AG09309 (cell line): ENCODE results near the gene CCNH.

Source experiments
- DNase-seq: peaks from one replicate; pipeline ENCODE4 v3.0.0-alpha.2; 2010; ENCODE audit warnings: low read depth
- H3K4me3 ChIP-seq: 2 replicates; pipeline ENCODE4 v1.5.1; 2011; ENCODE audit warnings: mild to moderate bottlenecking, low read depth, low read length, moderate library complexity; ENCODE audit not compliant: control insufficient read depth
- TF ChIP-seq, protein P1 (sequence below): IDR thresholded peaks from 2 replicates; pipeline ENCODE4 v1.5.1; 2011; ENCODE audit warnings: mild to moderate bottlenecking, low read depth, low read length, inconsistent platforms; ENCODE audit not compliant: insufficient read depth, control insufficient read depth; ENCODE audit errors: missing control alignments

CCNH gene

DNA sequence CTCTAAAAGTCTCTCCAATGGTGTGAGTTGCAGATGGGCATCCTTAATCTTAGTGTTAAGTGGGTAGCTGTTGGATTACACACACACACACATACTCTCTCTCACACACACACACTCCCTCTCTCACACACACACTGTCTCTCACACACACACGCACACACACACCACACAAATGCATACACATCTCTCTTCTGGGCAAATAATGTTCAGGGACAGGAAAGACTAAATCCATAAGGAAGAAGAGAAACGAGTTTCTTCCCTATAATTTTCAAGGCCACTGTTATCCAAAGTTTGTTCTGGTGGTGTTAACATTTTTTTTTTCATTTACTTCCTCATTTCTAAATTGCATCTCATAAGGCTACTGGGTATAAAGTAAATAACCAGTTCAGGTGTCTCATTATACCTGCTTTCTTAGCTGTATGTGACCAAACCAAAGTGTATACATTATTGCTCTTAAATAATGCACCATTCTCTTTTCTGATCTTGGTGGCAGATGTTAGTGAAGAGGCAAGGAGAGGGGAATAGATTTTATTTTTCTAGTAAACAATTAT lies 22.5 kb upstream of the CCNH start:
- TF ChIP-seq, protein P1, sequence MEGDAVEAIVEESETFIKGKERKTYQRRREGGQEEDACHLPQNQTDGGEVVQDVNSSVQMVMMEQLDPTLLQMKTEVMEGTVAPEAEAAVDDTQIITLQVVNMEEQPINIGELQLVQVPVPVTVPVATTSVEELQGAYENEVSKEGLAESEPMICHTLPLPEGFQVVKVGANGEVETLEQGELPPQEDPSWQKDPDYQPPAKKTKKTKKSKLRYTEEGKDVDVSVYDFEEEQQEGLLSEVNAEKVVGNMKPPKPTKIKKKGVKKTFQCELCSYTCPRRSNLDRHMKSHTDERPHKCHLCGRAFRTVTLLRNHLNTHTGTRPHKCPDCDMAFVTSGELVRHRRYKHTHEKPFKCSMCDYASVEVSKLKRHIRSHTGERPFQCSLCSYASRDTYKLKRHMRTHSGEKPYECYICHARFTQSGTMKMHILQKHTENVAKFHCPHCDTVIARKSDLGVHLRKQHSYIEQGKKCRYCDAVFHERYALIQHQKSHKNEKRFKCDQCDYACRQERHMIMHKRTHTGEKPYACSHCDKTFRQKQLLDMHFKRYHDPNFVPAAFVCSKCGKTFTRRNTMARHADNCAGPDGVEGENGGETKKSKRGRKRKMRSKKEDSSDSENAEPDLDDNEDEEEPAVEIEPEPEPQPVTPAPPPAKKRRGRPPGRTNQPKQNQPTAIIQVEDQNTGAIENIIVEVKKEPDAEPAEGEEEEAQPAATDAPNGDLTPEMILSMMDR: no peak
- DNase-seq: no peak
- no peak overlapping the region for H3K4me3 ChIP-seq

GRCh38 chr5:87434461-87434860 lies 21.7 kb upstream of the CCNH start:
- TF ChIP-seq, protein P1: no peak
- no peak for DNase-seq
- H3K4me3 ChIP-seq: no peak overlapping the region

DNA sequence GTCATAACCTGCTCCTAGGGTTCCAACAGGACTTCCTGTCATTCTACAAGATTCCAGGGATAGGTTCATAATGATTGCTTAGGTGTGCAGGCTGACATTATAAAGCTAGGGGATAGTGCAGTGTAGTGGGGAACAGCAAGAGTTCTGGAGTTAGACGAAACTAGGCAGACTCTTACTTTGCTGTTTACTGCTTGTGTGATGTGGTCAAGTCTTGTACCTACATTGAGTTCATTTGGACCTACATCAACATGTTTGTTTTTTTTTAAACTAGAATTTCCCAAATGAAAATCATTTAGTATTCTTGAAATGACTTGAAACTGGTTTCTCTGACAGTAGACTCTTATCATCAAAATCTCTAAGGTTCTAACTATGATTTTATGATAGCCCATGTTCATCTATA lies 21.2 kb upstream of the CCNH start:
- no peak for DNase-seq
- no peak overlapping the region for H3K4me3 ChIP-seq
- TF ChIP-seq, protein P1: no peak

DNA sequence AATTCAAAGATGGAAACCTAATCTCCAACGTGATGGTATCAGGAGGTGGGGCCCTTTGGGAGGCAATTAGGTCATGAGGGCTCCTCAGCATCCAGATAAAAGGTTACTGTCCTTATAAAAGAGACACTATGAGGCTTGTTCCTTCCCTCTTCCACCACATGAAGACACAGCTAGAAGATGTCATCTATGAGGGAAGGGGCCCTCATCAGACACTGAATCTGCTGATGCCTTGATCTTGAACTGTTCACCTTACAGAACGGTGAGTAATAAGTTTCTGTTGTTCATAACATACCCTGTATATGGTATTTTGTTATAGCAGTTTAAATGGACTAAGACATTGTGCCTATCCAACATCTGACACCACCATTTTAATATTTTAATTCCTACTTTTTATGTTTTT lies 19.7 kb upstream of the CCNH start:
- DNase-seq: no peak
- no peak overlapping the region for H3K4me3 ChIP-seq
- TF ChIP-seq, protein P1: no peak

- TF ChIP-seq, protein P1: no peak
- no peak overlapping the region for H3K4me3 ChIP-seq
- DNase-seq: no peak
Measured at GRCh38 chr5:87430863-87431457, 18.2 kb upstream of the CCNH start.

DNA sequence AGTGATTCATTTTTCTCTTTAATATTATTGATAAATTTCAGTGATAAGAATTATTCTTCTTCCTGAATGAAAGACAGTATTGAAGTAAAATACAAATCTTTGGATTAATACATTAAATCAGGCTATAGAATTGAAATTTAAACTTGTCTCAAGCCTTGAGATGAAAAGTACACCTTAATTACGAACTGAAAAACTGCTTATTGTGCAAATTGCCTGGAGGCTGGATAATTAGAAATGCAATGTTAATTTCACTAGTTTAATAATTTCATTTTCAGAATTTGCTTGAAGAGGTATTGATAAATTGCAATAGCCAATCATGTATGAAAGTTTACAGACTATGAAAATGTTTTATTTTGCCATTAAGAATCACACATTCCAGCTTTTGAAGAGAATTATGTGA lies 11.0 kb upstream of the CCNH start:
- TF ChIP-seq, protein P1: no peak
- H3K4me3 ChIP-seq: no peak overlapping the region
- no peak for DNase-seq
